GM13977 (cell line): Measurements from ENCODE around the gene AGBL5.

Experiments used
- DNase-seq: peaks from one replicate; pipeline ENCODE4 v3.0.0; 2012; ENCODE audit warnings: low spot score
- in situ Hi-C: fragments of 300-500 bp; cut with MboI; formaldehyde crosslinking; loops from one replicate; pipeline ENCODE4 v1.12.0; 2022; ENCODE audit warnings: low sequenced_read_pairs, low pct_unique_long_range_greater_than_20kb, mixed read lengths, inconsistent platforms; ENCODE audit not compliant: unreplicated experiment
- TF ChIP-seq, protein P1 (sequence below): IDR thresholded peaks from 2 replicates; pipeline ENCODE4 v1.5.1; 2012; ENCODE audit warnings: mild to moderate bottlenecking, control low read depth; ENCODE audit not compliant: insufficient read depth; ENCODE audit errors: extremely low read depth, missing control alignments

Gene AGBL5, protein sequence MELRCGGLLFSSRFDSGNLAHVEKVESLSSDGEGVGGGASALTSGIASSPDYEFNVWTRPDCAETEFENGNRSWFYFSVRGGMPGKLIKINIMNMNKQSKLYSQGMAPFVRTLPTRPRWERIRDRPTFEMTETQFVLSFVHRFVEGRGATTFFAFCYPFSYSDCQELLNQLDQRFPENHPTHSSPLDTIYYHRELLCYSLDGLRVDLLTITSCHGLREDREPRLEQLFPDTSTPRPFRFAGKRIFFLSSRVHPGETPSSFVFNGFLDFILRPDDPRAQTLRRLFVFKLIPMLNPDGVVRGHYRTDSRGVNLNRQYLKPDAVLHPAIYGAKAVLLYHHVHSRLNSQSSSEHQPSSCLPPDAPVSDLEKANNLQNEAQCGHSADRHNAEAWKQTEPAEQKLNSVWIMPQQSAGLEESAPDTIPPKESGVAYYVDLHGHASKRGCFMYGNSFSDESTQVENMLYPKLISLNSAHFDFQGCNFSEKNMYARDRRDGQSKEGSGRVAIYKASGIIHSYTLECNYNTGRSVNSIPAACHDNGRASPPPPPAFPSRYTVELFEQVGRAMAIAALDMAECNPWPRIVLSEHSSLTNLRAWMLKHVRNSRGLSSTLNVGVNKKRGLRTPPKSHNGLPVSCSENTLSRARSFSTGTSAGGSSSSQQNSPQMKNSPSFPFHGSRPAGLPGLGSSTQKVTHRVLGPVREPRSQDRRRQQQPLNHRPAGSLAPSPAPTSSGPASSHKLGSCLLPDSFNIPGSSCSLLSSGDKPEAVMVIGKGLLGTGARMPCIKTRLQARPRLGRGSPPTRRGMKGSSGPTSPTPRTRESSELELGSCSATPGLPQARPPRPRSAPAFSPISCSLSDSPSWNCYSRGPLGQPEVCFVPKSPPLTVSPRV

DNA sequence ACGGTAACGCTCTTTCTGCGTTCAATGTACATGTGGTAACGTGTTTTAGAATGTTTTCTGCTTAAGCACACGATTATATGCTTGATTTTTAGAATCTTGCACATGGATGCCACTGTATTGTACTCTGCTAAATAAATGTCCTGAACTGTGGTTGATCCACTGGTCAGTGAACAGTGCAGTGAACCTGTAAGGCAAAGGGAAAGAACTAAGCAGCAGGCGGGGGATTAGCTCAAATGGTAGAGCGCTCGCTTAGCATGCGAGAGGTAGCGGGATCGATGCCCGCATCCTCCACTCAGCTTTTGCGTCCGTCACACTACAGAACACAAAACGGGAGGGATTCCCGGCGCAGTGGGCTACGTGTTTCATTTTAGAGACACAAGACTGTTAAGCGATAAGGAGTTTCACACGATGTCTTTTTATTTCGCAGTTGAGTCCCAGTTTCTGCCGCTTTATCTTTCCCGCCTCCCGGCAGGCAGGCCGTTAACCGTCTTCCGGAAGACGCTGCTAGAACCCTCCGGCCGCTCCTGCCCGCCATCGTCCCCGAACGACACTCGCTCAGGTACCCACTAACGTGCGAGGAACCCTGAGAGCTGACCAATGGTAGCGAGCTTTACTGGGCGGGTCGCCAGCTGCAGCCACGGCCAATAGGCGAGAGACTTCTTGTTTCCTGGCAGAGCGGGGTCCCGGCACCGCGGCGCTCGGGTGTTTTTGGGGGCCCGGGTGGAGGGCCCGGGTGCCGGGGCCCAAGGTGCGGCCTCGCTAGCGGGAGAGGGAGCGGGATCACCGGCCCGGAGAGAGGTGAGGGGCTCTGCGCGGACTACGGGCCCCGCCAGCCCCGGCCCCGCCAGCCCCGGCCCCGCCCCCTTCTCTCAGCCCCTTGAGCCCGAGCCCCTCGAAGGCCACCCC lies at the start of gene AGBL5:
AGBL5 (plus strand) TSS at position 673 of the 906 bp plus-strand sequence. CDS start 1,291 bp downstream, outside the sequence.
- in situ Hi-C loops, result no loop called here
- peak; percentile 100 for DNase-seq
- TF ChIP-seq, protein P1, sequence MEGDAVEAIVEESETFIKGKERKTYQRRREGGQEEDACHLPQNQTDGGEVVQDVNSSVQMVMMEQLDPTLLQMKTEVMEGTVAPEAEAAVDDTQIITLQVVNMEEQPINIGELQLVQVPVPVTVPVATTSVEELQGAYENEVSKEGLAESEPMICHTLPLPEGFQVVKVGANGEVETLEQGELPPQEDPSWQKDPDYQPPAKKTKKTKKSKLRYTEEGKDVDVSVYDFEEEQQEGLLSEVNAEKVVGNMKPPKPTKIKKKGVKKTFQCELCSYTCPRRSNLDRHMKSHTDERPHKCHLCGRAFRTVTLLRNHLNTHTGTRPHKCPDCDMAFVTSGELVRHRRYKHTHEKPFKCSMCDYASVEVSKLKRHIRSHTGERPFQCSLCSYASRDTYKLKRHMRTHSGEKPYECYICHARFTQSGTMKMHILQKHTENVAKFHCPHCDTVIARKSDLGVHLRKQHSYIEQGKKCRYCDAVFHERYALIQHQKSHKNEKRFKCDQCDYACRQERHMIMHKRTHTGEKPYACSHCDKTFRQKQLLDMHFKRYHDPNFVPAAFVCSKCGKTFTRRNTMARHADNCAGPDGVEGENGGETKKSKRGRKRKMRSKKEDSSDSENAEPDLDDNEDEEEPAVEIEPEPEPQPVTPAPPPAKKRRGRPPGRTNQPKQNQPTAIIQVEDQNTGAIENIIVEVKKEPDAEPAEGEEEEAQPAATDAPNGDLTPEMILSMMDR, result no peak

DNA sequence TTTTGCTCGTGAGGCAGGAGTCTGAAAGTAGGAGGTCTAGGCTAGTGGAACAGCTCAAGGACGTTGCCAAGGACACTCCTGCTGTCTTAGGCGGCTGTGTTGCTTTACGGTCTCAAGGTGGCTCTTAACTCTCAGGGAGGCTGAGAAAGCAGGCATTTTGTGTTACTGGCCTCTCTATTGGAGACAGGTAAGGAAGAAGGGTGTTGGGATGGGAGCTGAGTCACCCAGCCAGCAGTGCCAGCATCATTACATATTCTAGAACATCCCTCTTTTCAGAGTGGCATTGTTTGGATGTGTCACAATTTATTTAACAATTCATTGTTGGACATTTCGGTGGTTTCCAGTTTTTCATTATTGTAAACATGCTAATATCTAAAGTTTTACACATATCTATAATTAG lies 49.5 kb upstream of the AGBL5 start:
- in situ Hi-C loops, result no loop called here
- no peak for DNase-seq
- TF ChIP-seq, protein P1, result no peak

DNA sequence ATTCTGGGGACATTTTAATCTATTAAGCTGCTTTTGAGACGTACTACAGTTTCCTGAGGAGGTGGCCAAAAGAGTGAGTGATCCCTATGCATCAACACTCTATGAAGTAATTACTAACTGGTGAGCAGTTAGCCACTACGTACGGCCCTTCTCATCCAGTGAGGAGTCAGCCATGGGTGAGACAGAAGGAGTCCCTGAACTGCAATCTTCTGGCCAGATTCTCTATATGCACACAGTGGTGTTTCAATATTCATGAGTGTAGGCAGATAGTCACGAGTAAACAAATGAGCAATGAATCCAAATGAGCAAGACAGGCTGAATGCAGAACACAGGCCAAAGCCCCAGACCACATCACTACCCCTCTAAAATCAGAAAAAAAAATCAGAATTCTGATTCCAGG lies 48.5 kb upstream of the AGBL5 start:
- in situ Hi-C loops, result no loop called here
- DNase-seq, result no peak
- TF ChIP-seq, protein P1, result no peak

DNA sequence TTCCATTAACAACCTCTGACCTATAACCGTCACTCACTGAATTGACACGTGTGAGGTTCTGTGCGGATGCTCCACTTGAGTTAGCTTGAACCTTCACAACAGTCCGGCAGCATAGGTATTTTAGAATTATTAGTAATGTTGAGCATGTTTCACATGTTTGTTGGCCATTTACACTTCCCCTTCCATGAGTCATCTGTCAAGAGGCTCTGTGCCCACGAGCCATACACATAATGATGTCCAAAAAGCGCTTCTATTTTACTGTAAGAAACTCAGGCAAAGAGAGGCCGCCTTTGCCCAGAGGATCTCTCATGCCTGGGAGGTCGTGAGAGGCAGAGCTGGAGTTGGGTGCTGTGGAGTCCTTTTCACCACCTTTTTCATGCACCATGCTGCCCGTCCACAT lies 47.6 kb upstream of the AGBL5 start:
- in situ Hi-C loops, result no loop called here
- no peak for DNase-seq
- TF ChIP-seq, protein P1, result no peak

DNA sequence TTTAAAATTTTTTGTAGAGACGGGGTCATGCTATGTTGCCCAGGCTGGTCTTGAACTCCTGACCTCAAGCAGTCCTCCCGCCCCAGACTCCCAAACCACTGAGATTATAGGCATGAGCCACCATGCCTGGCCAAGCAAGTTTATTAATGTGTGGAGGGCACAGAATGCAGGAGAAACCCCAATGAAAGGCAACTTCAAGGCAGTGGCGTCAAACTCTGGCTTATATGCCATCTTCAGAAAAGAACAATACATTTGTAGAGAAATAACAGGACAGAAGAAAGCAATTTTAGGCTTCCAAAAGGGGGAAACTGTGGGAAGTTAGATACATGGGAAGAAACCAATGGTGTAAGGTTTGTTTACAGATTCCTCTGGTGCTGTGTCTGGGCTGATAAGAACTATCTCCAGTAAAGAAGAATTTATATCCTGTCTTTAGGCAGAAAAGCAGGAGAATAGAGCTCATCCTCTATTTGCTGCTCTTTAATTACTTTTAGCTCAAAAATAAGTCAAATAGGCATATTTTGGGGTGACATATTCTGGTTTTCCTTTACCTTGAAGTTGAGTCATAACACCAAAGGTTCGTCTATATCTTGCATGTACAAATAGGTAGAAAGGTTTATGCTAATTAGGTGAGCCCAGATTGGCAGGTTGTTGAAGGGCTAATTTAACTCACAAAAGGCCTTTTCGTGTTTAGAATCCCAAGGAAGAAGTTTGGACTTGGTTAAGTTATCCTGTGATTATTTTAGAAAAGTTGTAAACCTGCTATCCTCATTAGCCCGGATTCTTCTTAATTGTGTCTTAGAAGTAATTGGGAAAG lies 44.7 kb upstream of the AGBL5 start:
- DNase-seq, result no peak
- in situ Hi-C loops, result no loop called here
- TF ChIP-seq, protein P1, result no peak
